Raji (cell line): Measurements from ENCODE around the gene PLA2G4C.

Experiments used
- POLR2A ChIP-seq: IDR thresholded peaks from 2 replicates; pipeline ENCODE4 v1.6.1; 2011; ENCODE audit warnings: low read depth, low read length, control low read depth; ENCODE audit not compliant: insufficient read depth

Gene PLA2G4C

GRCh38 chr19:48085904-48086864 is 24.4 kb downstream of the PLA2G4C start:
- no peak for TF ChIP-seq POLR2A

- no peak for TF ChIP-seq POLR2A
Measured at GRCh38 chr19:48085076-48085475, 25.5 kb downstream of the PLA2G4C start.

- TF ChIP-seq POLR2A = no peak
Measured at GRCh38 chr19:48081106-48081505, 29.5 kb downstream of the PLA2G4C start.

GRCh38 chr19:48069435-48069834 is 41.2 kb downstream of the PLA2G4C start:
- TF ChIP-seq POLR2A = no peak

GRCh38 chr19:48064509-48064908 is 46.1 kb downstream of the PLA2G4C start:
- no peak for TF ChIP-seq POLR2A

- no peak for TF ChIP-seq POLR2A
Measured at GRCh38 chr19:48061401-48062344, 48.9 kb downstream of the PLA2G4C start.

- no peak for TF ChIP-seq POLR2A
Measured at GRCh38 chr19:48060381-48060780, 50.2 kb downstream of the PLA2G4C start.

- TF ChIP-seq POLR2A = no peak
Measured at GRCh38 chr19:48059331-48059730, 51.3 kb downstream of the PLA2G4C start.

GRCh38 chr19:48053856-48054255 is 56.8 kb downstream of the PLA2G4C start:
- no peak for TF ChIP-seq POLR2A

GRCh38 chr19:48053076-48053475 is 57.5 kb downstream of the PLA2G4C start:
- no peak for TF ChIP-seq POLR2A

GRCh38 chr19:48051335-48052033 is 59.1 kb downstream of the PLA2G4C start:
- no peak for TF ChIP-seq POLR2A

GRCh38 chr19:48044561-48044960 is 66.1 kb downstream of the PLA2G4C start:
- no peak for TF ChIP-seq POLR2A

GRCh38 chr19:48043675-48044258 is 66.8 kb downstream of the PLA2G4C start, which contains the start of gene CABP5:
Gene CABP5 (minus strand): TSS chr19:48044079. CDS start chr19:48043922, 157 bp downstream.
- TF ChIP-seq POLR2A = no peak

- no peak for TF ChIP-seq POLR2A
Measured at GRCh38 chr19:48041877-48042580, 68.6 kb downstream of the PLA2G4C start.
